Omental fat pad (tissue), 4 donors: Measurements from ENCODE around the gene EIPR1. TPM values are rescaled to one million over a fixed set of nuclear protein-coding genes. Genes with fewer than 3 reads are reported as not detected.

Experiments used
- ATAC-seq: fragments of 150-250 bp; one replicate; pipeline ENCODE4 v1.9.1; 2016; ENCODE audit warnings: mild to moderate bottlenecking, moderate library complexity; ENCODE audit not compliant: low FRiP score
- DNase-seq: peaks from one replicate; pipeline ENCODE4 v3.0.0-alpha.2; 2019; ENCODE audit warnings: low spot score
- total RNA-seq, 4 donors: library from RNA; depleted of rRNA; stranded (reverse); fragments of >200 nt; gene quantifications; one replicate each; pipeline ENCODE4 v1.1.0, GENCODE V29; 2016
- TF ChIP-seq, protein P1 (sequence below), 3 donors: fragments of 450-650 bp; IDR thresholded peaks; one replicate each; pipeline ENCODE4 v1.5.1; 2016 to 2017; ENCODE audit warnings: antibody characterized with exemption in 3 of 3, mild to moderate bottlenecking in 3 of 3, moderate library complexity in 2 of 3

EIPR1 gene
- total RNA-seq, result 10 to 100 TPM; 18.5 to 29.8 (median 21.5) TPM

DNA sequence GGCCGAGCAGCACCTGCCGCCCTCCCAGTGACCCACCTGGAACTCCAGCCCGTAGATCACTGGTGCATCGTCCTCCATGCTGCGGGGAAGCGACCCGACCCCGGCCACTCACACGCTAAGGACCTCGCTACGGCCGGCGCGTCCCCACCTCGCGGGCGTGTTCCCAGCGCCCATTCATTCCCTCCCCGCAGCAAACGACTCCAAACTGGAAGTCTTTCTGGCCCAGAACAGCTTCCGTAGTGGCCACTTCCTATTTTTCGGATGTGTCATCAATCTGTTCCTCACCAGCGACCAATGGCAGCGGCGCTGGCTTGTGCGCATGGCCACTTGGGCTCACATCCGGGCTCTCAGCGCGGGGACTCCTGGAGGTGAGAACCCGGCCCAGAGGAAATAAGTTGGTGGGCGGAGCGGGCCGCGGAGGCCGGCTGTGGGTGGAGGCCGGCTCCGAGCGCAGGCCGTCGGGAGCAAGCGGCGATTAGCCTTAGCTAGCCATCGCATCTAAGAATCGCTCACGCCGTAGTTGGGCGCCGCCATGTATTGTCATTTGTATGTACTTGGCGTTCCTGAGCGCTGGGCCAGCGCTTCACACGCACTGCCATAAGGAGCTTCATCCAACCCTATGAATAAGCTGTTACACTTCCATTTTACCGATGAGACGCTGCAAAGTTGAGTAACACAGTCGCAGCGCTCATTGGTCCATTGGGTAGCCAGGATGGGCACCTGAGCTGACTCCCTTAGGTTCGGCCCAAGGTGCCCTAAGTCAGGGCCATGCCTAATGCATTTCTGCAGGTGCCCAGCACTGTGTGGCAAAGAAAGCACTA is at the start of gene EIPR1:
Gene EIPR1, minus strand, starts transcription at position 207 of the 821 bp plus-strand sequence. Its CDS starts 129 bp downstream, at position 78.
- ATAC-seq, result peak; percentile 91
- TF ChIP-seq, protein P1, sequence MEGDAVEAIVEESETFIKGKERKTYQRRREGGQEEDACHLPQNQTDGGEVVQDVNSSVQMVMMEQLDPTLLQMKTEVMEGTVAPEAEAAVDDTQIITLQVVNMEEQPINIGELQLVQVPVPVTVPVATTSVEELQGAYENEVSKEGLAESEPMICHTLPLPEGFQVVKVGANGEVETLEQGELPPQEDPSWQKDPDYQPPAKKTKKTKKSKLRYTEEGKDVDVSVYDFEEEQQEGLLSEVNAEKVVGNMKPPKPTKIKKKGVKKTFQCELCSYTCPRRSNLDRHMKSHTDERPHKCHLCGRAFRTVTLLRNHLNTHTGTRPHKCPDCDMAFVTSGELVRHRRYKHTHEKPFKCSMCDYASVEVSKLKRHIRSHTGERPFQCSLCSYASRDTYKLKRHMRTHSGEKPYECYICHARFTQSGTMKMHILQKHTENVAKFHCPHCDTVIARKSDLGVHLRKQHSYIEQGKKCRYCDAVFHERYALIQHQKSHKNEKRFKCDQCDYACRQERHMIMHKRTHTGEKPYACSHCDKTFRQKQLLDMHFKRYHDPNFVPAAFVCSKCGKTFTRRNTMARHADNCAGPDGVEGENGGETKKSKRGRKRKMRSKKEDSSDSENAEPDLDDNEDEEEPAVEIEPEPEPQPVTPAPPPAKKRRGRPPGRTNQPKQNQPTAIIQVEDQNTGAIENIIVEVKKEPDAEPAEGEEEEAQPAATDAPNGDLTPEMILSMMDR (IDR thresholded peaks at IDR 0.05), result no peak
- DNase-seq, result peak; percentile 97

DNA sequence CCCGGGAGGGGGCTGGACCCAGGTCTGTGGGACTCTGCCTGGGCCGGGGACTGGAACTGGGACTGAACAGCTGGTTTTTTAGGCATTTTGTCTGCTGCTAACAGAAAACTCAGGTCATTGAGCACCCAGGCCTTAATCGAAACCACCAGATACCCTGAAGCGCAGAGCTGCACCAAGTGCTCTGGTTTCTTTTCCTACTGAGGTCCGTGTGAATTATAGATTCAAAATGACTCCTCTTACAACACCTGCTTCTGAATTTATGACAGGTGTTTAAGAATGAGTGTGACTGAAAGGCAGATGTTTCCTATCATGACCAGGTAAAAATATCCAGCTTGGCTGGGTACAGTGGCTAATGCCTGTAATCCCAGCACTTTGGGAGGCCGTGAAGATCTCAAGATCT is 49.7 kb upstream of the EIPR1 start:
- DNase-seq, result no peak
- ATAC-seq, result no peak
- TF ChIP-seq, protein P1 (IDR thresholded peaks at IDR 0.05), result no peak

DNA sequence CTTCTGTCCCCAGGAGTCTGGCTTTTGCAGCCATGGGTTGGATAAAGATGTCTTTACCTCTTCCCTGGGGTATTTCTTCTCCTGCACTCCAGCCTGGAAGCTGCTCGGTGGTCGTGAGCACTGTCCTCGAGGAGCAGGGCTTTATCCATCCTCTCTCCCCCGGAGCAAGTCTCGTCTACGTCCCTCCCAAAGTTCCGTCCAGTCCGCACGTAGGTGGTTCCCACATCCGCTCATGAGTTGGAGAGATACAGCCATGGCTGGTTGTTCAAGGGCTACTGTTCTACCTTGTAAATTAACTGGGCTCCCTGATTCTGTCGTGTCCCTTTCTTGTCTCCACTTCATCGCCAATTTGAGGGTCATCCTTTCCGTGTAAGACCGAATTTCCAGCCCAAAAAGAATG is 49.0 kb upstream of the EIPR1 start:
- no peak for ATAC-seq
- no peak for DNase-seq
- TF ChIP-seq, protein P1 (IDR thresholded peaks at IDR 0.05), result no peak

DNA sequence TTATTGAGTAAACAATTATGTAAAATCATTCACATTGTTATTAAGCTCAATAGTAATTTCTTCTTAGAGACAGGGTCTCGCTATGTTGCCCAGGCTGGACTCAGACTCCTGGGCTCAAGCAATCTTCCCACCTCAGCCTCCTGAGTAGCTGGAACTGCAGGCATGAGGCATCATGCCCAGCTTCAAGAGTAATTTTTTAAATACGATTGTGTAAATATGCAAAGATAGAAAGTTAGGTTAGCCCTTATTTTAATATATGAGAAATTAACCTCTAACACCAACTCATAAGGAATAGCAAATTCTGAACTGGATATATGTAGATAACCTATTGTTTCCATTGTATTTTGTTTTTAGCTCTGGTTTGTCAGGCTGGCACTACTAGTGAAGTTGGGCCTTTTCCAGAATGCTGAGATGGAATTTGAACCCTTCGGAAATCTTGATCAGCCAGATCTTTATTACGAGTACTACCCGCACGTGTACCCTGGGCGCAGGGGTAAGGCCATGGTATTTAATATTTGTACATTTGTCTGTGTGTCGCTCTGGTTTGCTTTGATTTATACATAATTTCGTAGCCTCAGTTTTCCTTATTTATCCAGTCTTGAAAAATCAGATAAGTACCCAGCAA is 46.7 kb upstream of the EIPR1 start:
- DNase-seq (no peak), ATAC-seq (no peak)
- TF ChIP-seq, protein P1 (IDR thresholded peaks at IDR 0.05), result no peak

DNA sequence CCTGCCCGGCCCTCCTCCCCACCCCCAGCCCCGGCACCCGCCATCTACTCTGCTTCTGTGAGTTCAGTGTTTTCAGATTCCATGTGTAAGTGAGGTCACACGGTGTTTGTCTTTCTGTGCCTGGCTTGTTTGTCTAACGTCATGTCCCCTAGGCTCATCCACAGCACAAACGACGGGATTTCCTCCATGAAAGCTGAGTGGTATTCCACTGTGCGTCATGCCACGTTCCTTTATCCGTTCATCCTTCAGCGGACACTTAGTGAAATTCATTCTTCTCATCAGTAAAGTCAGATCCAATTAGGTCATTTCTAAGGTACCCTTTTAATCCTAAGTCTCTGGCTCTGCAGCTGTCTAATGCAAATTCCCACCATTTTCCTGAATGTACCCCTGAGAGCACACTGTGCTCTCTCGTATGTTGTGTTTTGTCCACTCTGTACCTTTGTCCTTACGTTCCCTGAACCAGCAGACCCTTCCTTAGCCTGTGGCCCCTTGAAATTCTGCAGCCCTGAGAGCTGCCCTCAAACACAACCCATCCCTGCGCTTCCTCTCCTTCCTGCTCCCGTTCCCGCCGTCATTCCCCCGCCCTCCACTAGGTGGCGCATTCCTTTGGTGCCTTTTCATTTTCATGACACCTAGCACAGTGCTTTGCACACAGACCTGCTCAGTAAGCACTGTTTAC is 46.0 kb upstream of the EIPR1 start:
- DNase-seq, result peak; percentile 83
- no peak for ATAC-seq
- TF ChIP-seq, protein P1 (IDR thresholded peaks at IDR 0.05), result peak in 2 of 3 donors; percentile 48 to 73

DNA sequence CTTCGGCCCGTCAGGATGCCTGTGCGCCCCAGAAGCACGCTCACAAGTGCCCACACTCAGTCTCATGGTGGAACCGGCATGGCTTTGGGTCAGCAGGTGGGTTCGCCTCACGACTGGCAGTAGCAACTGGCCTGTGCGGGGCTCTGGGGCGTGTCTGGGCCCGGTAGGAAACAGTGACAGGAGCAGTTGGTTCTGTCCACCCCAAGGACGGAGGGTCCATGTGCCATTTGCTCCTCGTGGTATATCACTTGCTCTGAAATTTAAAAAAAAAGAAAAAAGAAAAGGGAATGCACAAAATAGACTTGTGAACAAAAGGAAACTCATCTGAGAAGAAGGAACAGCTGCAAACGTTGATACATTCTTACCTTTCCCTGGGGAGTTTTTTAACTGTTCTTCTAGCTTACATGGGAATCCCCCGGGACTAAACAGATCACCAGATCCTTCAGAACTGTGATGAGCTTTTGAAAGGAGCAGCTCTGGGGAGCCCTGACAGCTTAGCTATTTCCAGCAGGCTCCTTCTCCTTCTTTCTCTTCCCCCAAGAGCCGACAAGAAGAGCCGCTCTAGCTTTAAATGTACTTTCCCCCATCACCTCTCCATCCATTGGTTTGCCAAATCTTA is 44.7 kb upstream of the EIPR1 start:
- DNase-seq (no peak), ATAC-seq (no peak)
- TF ChIP-seq, protein P1 (IDR thresholded peaks at IDR 0.05), result no peak
